H7 (cell line): ENCODE measurements around the gene HDAC4. TPM values are rescaled to one million over a fixed set of nuclear protein-coding genes. Genes with fewer than 3 reads are reported as not detected.

ENCODE experiments used
- DNase-seq: peaks from one replicate; pipeline ENCODE4 v3.0.0; 2012
- H3K27me3 ChIP-seq: 2 replicates; pipeline ENCODE4 v1.6.0; 2011; ENCODE audit warnings: mild to moderate bottlenecking, low read length; ENCODE audit not compliant: control insufficient read depth, insufficient read depth
- H3K36me3 ChIP-seq: replicated peaks from 2 replicates; pipeline ENCODE4 v1.5.1; 2011; ENCODE audit warnings: low read length; ENCODE audit not compliant: control insufficient read depth, insufficient read depth
- H3K4me3 ChIP-seq: 2 replicates; pipeline ENCODE4 v1.5.1; 2011; ENCODE audit warnings: low read depth, mild to moderate bottlenecking, control low read depth, low read length, moderate library complexity; ENCODE audit not compliant: insufficient read depth
- total RNA-seq: library from RNA; depleted of rRNA; stranded (reverse); fragments of >200 nt; shearing (Covaris generic); gene quantifications from 2 replicates; pipeline ENCODE4 v1.2.3, GENCODE V29; 2014

Gene HDAC4
- total RNA-seq, 1 experiment from 2014 or later: 18.1 TPM

- H3K4me3 ChIP-seq: no peak overlapping the region
- no peaks in the 10 kb centered on the region; the same call in 1 of the 2 replicates for H3K36me3 ChIP-seq
- H3K27me3 ChIP-seq: no peaks in the 10 kb centered on the region
- DNase-seq: no peak
Observed at GRCh38 chr2:239377591-239377990, 23.2 kb downstream of the HDAC4 start.

DNA sequence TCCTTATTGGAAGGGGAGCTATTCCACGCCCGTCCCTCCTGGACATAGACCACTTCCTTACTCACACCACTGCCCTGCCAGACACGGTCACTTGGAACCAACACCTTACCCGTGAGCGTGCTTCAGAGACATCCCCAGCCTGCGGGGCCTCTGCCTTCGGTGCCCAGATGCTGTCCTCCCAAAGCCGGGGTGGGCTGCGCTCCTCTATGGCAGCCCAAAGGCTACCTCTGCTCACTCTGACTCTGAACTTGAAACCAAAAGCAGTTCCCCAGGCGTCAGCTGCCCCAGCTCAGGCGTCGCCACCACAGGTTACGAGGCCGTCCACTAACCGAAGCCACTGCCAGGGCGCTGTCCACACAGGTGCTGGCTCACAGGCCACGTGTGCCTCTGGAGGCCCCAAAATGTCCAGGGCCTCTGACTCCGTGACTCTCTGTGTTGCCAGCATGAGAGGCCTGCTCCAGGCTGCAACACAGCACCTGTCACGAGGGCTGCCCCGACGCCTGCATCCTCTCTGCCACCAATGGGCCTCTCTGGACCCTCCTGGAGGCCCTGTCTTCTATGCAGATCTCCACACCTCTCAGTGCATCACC, 23.8 kb downstream of the HDAC4 start:
- no peak for DNase-seq
- no peaks in the 10 kb centered on the region for H3K27me3 ChIP-seq
- no peaks in the 10 kb centered on the region; the same call in 1 of the 2 replicates for H3K36me3 ChIP-seq
- no peak overlapping the region for H3K4me3 ChIP-seq

DNA sequence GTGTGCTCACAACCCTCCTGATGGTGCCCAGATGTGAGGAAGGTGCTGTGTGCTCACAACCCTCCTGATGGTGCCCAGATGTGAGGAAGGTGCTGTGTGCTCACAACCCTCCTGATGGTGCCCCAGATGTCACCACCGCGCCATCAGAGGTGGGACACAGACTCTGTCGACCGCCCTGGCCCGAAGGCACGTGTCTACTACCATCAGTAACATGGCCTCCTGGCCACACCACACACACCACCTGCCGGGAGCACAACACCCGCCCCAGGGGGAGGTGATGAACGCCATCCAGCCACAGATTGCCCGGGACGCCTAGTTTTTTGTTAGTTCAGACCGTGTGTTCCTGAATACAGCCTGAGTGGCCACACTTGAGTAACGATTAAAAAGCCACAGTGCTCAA, 24.5 kb downstream of the HDAC4 start:
- no peak for DNase-seq
- H3K36me3 ChIP-seq: no peaks in the 10 kb centered on the region; the same call in 1 of the 2 replicates
- H3K4me3 ChIP-seq: no peak overlapping the region
- H3K27me3 ChIP-seq: no peaks in the 10 kb centered on the region

DNA sequence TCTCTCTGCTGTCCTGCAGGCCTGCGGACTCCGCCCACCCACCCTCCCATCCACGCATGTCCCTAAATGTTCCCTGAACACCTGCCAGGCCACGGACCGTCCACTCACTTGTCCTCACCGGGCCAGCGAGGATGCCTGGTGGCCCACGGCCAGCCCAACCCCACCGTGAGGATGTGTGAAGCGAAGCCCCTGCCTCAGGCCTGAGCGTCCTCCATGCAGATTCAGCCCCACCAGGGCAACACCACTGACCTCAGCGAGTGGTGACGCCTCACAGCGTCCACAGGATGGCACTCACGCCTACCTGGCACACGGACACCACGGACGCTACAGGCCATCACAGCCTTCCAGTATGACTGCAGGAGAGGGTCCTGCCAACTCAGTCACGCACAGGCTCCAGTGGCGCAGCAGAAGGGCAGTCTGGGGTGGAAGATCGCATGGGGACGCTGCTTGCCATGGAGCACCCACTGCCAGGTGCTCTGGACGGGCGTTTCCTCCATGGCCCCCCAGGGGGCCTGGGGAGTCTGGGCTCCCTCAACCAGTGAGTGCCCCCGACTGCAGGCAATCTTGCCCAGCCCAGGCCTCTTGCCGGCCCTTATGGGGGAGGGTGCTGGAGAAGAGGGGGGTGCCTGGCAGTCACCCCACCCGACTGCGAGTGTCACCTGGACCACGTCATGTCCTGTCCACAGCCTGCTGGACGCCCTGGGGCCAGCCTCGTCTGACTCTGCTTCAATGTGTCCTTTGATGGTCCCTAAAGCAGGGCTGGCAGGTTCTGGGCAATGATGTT, 25.4 kb downstream of the HDAC4 start:
- DNase-seq: peak; percentile 75
- Histone ChIP-seq H3K27me3 (no peaks in the 10 kb centered on the region), H3K4me3 (no peak overlapping the region), H3K36me3 (no peaks in the 10 kb centered on the region; the same call in 1 of the 2 replicates)

DNA sequence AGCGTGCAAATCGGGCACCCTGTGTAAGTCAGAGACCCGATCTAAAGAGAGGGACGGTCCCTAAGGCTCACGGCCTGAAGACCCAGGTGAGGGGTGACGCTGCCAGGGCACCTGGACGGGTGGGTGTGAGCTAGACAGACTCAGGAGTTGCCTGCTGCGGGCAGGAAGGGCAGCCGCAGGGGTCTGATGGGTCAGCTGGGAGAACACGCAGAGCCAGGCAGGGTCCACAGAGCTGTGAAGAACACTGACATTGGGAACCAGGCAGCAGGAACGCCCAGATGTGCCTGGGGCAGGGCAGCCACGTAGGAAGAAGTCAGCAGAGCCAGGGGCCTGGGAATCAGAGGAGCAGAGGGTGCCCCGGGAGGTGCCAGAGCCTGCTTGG, 25.9 kb downstream of the HDAC4 start:
- Histone ChIP-seq H3K27me3 (no peaks in the 10 kb centered on the region), H3K4me3 (no peak overlapping the region), H3K36me3 (no peaks in the 10 kb centered on the region; the same call in 1 of the 2 replicates)
- DNase-seq: no peak

- no peak overlapping the region for H3K4me3 ChIP-seq
- no peaks in the 10 kb centered on the region for H3K27me3 ChIP-seq
- no peak for DNase-seq
- no peaks in the 10 kb centered on the region; the same call in 1 of the 2 replicates for H3K36me3 ChIP-seq
Observed at GRCh38 chr2:239372835-239373234, 28.0 kb downstream of the HDAC4 start.

- DNase-seq: peak; percentile 36
- no peaks in the 10 kb centered on the region for H3K27me3 ChIP-seq
Observed at GRCh38 chr2:239371726-239372686, 28.8 kb downstream of the HDAC4 start.

GRCh38 chr2:239370876-239371725, 29.7 kb downstream of the HDAC4 start:
- peak; percentile 32 for DNase-seq
- no peak overlapping the region for H3K4me3 ChIP-seq
- H3K36me3 ChIP-seq: no peaks in the 10 kb centered on the region; the same call in 1 of the 2 replicates
- H3K27me3 ChIP-seq: no peaks in the 10 kb centered on the region

More at GRCh38 chr2:239371726-239372686, 28.8 kb downstream of the HDAC4 start:
- Histone ChIP-seq H3K36me3 (no peaks in the 10 kb centered on the region; the same call in 1 of the 2 replicates), H3K4me3 (no peak overlapping the region)

DNA sequence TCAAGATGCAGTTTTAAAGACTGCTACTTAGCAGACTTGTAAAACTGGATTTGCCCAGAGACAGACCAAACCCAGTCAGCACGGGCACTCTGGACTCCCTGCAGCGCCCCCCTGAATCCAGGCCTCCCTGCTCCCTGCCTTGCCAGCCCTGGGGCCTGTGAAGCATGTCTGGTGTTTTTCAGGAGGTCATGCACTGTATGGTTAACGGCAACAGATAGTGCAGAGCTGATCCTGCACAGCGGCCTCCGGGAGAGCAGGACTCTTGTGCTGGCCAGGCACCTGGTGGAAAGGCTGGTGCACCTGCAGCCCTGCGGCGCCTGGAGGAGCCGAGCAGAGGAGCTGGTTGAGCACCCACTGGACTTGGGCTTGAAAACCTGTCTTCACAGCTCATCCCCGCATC, 30.4 kb downstream of the HDAC4 start:
- peak; percentile 48 for DNase-seq
- Histone ChIP-seq H3K4me3 (no peak overlapping the region), H3K36me3 (no peaks in the 10 kb centered on the region; the same call in 1 of the 2 replicates), H3K27me3 (no peaks in the 10 kb centered on the region)

DNA sequence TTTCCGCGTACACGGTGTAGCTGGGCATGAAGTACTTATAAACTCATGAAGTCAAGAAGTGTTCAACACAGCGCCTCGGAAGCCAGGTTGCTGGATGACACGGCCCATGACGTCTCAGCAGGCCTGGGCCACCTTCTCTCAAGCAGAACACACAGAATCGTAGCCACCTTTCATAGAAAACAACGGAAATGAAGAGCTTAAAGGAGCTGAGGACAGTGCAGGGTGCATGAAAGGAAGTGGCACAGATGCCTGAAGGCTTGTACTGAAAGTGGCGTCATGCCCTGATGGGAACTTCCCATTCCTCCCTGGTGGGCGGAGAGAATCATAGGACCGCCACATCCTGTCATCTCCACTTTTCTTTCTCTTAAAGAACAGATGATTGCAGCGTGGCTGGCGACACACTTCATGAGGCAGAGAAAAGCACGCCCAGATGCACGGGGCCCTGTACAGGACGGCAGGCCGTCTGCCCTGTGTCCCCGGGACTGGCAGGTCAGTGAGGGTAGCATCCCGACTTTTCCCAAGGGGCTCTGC, 31.1 kb downstream of the HDAC4 start:
- Histone ChIP-seq H3K36me3 (no peaks in the 10 kb centered on the region; the same call in 1 of the 2 replicates), H3K4me3 (no peak overlapping the region), H3K27me3 (no peaks in the 10 kb centered on the region)
- no peak for DNase-seq

DNA sequence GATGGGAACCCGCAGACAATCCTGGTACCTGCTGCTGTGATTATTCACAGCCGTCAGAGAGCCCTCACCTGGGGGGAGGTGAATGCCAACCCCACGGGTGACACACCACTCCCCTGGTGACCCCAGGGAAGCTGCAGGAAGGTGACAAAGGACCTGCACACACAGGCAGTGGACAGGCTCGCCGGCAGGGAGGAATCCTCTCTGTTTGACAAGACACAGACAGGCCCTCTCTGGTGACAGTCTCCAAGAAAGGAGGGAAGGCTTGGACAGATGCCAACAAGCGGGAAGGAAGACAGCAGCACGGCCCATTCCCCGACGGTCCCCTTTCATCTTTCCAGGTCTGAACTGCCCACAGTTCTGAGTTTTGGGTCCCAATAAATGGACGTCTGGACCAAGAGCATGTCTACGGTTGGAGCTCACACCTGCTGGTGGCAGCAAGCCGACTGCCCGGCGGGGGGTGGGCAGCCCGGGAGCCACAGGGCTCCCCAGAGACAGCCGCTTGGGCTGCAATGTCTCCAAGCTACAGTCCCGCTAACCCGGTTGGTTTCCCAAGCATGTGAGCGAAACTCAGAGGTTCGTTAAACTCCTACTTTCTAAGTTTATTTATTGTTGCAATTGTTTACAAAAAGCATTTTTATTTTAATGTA, 31.8 kb downstream of the HDAC4 start:
- Histone ChIP-seq H3K4me3 (no peak overlapping the region), H3K27me3 (no peaks in the 10 kb centered on the region), H3K36me3 (no peaks in the 10 kb centered on the region; the same call in 1 of the 2 replicates)
- peak; percentile 69 for DNase-seq

- H3K36me3 ChIP-seq: no peaks in the 10 kb centered on the region; the same call in 1 of the 2 replicates
- no peak overlapping the region for H3K4me3 ChIP-seq
- H3K27me3 ChIP-seq: no peaks in the 10 kb centered on the region
- DNase-seq: peak; percentile 23
Observed at GRCh38 chr2:239368321-239368720, 32.5 kb downstream of the HDAC4 start.

- H3K4me3 ChIP-seq: no peak overlapping the region
- no peaks in the 10 kb centered on the region for H3K27me3 ChIP-seq
- peak; percentile 16 for DNase-seq
- H3K36me3 ChIP-seq: no peaks in the 10 kb centered on the region; the same call in 1 of the 2 replicates
Observed at GRCh38 chr2:239366740-239367139, 34.1 kb downstream of the HDAC4 start.
